ENCODE results near the gene PRPF40B.

PRPF40B gene

DNA sequence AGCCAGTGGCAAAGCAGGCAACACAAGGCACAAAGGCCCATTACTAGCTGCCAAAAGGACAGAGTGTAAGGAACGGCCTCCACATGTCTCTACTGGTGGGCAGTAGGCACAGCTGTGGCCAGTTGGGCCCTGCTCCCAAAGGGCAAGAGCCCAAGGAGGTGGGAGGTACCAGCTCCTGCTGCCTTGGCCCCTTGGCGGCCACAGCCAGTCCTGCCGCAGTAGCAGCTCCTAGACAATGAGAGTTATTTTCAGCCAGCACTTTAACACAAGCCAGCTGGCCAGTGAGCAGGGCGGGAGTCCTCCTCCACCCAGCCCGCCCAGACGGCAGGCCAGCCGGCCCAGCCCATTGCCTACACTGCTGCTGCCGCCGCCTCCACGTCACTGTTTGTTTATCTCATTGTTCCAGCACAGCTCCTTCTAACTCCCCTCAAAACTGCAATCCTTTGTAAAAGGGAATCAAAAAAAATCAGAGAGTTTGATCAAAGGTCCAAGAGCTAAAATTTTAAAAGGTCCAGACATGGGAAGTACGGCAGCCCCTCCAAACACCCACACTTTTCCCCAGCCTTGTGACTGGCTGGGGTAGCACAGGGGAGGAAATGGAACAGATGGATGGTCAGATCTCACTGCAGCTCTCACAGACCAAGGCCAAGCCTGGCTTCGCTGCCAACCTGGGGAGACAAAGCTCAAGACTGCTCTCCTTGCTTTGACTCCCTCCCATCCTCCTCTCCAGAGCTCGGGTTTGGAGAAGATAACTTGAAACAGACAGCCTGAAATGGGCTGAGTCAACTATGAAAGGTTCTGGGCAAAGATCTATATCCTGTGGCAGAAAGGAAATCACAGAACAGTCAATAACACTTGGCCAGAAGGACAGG lies 50.3 kb downstream of the PRPF40B start:
- peaks cover 5% of the 10 kb centered on the region for H3K36me3 ChIP-seq (ENCODE audit: control insufficient read depth, insufficient read depth, low read length)
- H3K4me1 ChIP-seq (ENCODE audit: control insufficient read depth, insufficient read depth, low read length, poor library complexity, severe bottlenecking) = peaks cover 49% of the 10 kb centered on the region
- 26 to 30% methylated on average over 10 to 12 of the region's 13 CpGs for WGBS, 2 experiments (ENCODE audit: insufficient coverage in 2 of 2)
- no peaks in the 10 kb centered on the region for H3K9me3 ChIP-seq (ENCODE audit: control insufficient read depth, low read length)
- H3K27ac ChIP-seq (ENCODE audit: low read depth, low read length, severe bottlenecking) = peak overlapping the region; percentile 95
- no peak overlapping the region for H3K4me3 ChIP-seq (ENCODE audit: extremely low read depth, insufficient read depth, low read length, poor library complexity, severe bottlenecking)

DNA sequence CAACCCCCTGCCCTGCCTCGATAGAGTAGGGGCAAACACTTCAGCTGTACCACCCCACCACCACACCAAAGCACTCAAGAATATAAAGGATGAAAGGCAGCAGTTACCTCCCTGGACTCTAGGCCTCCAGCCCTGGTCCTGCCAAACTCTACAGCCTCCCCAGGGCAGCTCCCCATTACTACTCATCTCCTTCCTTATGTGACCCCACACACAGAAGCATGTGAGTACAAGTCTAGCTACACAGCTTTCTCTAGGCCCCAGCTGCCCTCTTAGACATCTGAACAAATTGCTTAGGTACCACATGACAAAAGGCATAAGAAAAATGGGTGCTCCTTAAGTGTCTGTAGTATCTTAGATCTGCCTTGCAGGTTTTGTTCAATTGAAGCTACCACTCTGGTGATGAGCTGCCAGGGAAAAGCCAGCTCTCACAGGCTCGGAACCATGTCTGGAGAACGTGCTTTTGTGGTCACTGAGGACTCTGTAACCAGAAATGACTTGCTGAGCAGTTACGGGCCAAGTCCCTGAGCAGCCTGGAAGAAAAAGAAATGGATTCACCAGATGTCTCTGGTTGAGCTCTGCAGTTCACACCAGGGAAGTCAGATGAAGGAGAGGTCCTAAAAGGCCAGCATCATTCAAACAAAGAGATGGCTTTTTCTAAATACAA lies 51.1 kb downstream of the PRPF40B start:
- Histone ChIP-seq H3K36me3 (ENCODE audit: control insufficient read depth, insufficient read depth, low read length) (peaks cover 5% of the 10 kb centered on the region), H3K4me3 (ENCODE audit: extremely low read depth, insufficient read depth, low read length, poor library complexity, severe bottlenecking) (no peak overlapping the region), H3K4me1 (ENCODE audit: control insufficient read depth, insufficient read depth, low read length, poor library complexity, severe bottlenecking) (peaks cover 49% of the 10 kb centered on the region), H3K27ac (ENCODE audit: low read depth, low read length, severe bottlenecking) (peak overlapping the region; percentile 95), H3K9me3 (ENCODE audit: control insufficient read depth, low read length) (no peaks in the 10 kb centered on the region)
- 89 to 94% methylated on average over 3 to 4 of the region's 4 CpGs for WGBS, 2 experiments (ENCODE audit: insufficient coverage in 2 of 2)

DNA sequence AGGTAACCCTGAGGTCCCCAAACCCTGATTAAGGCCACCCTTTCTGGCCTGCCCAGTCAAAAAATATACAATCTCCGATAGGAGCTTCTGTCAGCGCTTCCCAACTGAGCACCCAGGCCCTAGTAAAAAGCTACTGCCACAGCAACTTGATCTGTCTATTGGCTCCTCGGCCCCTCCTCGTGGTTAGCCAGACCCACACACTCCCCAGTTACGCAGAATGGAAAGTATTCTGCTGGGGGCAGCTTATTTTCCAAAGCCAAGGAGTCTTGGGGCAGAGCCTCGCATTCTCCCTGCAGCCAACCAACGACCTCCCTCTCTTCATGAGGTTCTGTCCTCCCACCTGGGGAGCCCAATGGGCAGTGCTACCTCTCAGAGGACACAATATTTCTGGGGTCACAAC lies 51.8 kb downstream of the PRPF40B start:
- Histone ChIP-seq H3K36me3 (ENCODE audit: control insufficient read depth, insufficient read depth, low read length) (peaks cover 1% of the 10 kb centered on the region), H3K4me3 (ENCODE audit: extremely low read depth, insufficient read depth, low read length, poor library complexity, severe bottlenecking) (no peak overlapping the region), H3K4me1 (ENCODE audit: control insufficient read depth, insufficient read depth, low read length, poor library complexity, severe bottlenecking) (peaks cover 49% of the 10 kb centered on the region), H3K9me3 (ENCODE audit: control insufficient read depth, low read length) (no peaks in the 10 kb centered on the region), H3K27ac (ENCODE audit: low read depth, low read length, severe bottlenecking) (peak overlapping the region; percentile 95)
- 86 to 89% methylated on average over 7 of the region's 7 CpGs for WGBS, 2 experiments (ENCODE audit: insufficient coverage in 2 of 2)

DNA sequence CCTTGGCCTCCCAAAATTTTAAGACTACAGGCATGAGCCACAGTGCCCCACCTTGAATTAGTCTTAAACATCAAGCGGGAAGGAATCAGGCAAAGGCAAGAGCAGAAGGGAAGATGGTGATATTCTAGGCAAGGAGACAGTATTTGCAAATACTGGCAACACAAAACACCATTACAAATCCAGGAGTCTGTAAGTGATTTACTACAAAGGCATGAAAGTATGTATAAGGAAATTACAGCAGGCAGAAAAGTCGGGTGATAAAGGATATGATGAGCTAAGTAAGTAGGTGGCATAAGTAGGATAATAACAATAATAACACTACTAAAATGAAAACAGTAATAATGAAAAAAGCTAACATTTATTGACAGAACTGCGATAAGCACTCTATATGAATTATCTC lies 55.4 kb downstream of the PRPF40B start:
- no peaks in the 10 kb centered on the region for H3K9me3 ChIP-seq (ENCODE audit: control insufficient read depth, low read length)
- H3K4me3 ChIP-seq (ENCODE audit: extremely low read depth, insufficient read depth, low read length, poor library complexity, severe bottlenecking) = no peak overlapping the region
- no CpG with 5 or more reads among the region's 3 CpGs for WGBS, 2 experiments (ENCODE audit: insufficient coverage in 2 of 2)
- peaks cover 35% of the 10 kb centered on the region for H3K4me1 ChIP-seq (ENCODE audit: control insufficient read depth, insufficient read depth, low read length, poor library complexity, severe bottlenecking)
- H3K27ac ChIP-seq (ENCODE audit: low read depth, low read length, severe bottlenecking) = no peak overlapping the region
- H3K36me3 ChIP-seq (ENCODE audit: control insufficient read depth, insufficient read depth, low read length) = peaks cover 2% of the 10 kb centered on the region

GRCh38 chr12:49680075-49680474 lies 56.7 kb downstream of the PRPF40B start:
- Histone ChIP-seq H3K4me1 (ENCODE audit: control insufficient read depth, insufficient read depth, low read length, poor library complexity, severe bottlenecking) (peaks cover 34% of the 10 kb centered on the region), H3K27ac (ENCODE audit: low read depth, low read length, severe bottlenecking) (no peak overlapping the region), H3K4me3 (ENCODE audit: extremely low read depth, insufficient read depth, low read length, poor library complexity, severe bottlenecking) (no peak overlapping the region), H3K36me3 (ENCODE audit: control insufficient read depth, insufficient read depth, low read length) (peaks cover 2% of the 10 kb centered on the region), H3K9me3 (ENCODE audit: control insufficient read depth, low read length) (no peaks in the 10 kb centered on the region)
- 93 to 94% methylated on average over 1 of the region's 1 CpG for WGBS, 2 experiments (ENCODE audit: insufficient coverage in 2 of 2)

GRCh38 chr12:49683599-49684309 lies 60.4 kb downstream of the PRPF40B start:
- Histone ChIP-seq H3K9me3 (ENCODE audit: control insufficient read depth, low read length) (no peaks in the 10 kb centered on the region), H3K27ac (ENCODE audit: low read depth, low read length, severe bottlenecking) (no peak overlapping the region), H3K4me1 (ENCODE audit: control insufficient read depth, insufficient read depth, low read length, poor library complexity, severe bottlenecking) (peaks cover 24% of the 10 kb centered on the region), H3K36me3 (ENCODE audit: control insufficient read depth, insufficient read depth, low read length) (peaks cover 15% of the 10 kb centered on the region), H3K4me3 (ENCODE audit: extremely low read depth, insufficient read depth, low read length, poor library complexity, severe bottlenecking) (no peak overlapping the region)
- WGBS, 2 experiments (ENCODE audit: insufficient coverage in 2 of 2) = 86 to 90% methylated on average over 2 of the region's 3 CpGs

- 86% methylated on average over 1 to 4 of the region's 5 CpGs for WGBS, 2 experiments (ENCODE audit: insufficient coverage in 2 of 2)
- H3K27ac ChIP-seq (ENCODE audit: low read depth, low read length, severe bottlenecking) = no peak overlapping the region
Measured at GRCh38 chr12:49684310-49684854, 61.0 kb downstream of the PRPF40B start.

DNA sequence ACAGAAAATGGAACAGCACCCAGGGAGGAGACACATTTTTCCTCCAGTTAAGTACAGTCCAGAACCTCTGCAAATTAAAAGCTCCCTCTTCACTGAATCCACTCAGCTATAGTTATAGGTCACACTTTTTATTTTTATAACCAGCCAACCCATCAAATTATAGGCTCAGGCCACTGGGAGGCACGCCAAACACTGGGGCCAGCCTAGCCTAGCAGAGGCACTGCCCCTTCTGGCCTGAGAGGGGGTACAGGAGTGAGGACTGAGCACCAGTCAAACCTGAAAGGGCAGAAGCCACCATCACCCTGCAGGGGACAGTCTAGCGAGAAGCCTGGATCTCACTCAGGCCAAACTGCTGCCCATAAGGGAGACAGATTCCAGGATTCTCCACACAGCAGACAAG lies 64.6 kb downstream of the PRPF40B start:
- no peaks in the 10 kb centered on the region for H3K9me3 ChIP-seq (ENCODE audit: control insufficient read depth, low read length)
- WGBS, 2 experiments (ENCODE audit: insufficient coverage in 2 of 2) = 88 to 100% methylated on average over 1 to 2 of the region's 2 CpGs
- no peak overlapping the region for H3K27ac ChIP-seq (ENCODE audit: low read depth, low read length, severe bottlenecking)
- H3K4me1 ChIP-seq (ENCODE audit: control insufficient read depth, insufficient read depth, low read length, poor library complexity, severe bottlenecking) = peaks cover 18% of the 10 kb centered on the region
- H3K36me3 ChIP-seq (ENCODE audit: control insufficient read depth, insufficient read depth, low read length) = peaks cover 24% of the 10 kb centered on the region
- no peak overlapping the region for H3K4me3 ChIP-seq (ENCODE audit: extremely low read depth, insufficient read depth, low read length, poor library complexity, severe bottlenecking)

More at GRCh38 chr12:49684310-49684854, 61.0 kb downstream of the PRPF40B start:
- H3K4me1 ChIP-seq (ENCODE audit: control insufficient read depth, insufficient read depth, low read length, poor library complexity, severe bottlenecking) = peaks cover 24% of the 10 kb centered on the region
- no peaks in the 10 kb centered on the region for H3K9me3 ChIP-seq (ENCODE audit: control insufficient read depth, low read length)
- peaks cover 17% of the 10 kb centered on the region for H3K36me3 ChIP-seq (ENCODE audit: control insufficient read depth, insufficient read depth, low read length)
- H3K4me3 ChIP-seq (ENCODE audit: extremely low read depth, insufficient read depth, low read length, poor library complexity, severe bottlenecking) = no peak overlapping the region

DNA sequence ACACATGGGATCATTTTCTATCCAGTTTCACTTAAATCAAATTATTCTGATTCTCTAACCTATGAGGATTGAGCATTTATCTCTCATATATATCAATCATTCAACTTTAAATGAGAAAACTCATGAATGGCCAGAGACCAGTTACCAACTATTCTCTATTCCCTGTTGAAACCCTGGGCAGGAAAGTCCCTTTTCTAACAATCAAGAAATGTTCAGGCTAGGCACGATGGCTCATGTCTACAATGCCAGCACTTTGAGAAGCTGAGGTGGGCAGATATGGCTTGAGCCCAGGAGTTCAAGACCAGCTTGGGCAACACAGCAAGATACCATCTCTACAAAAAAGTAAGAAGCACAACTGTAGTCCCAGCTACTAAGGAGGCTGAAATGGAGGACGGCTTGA lies 65.9 kb downstream of the PRPF40B start:
- Histone ChIP-seq H3K9me3 (ENCODE audit: control insufficient read depth, low read length) (no peaks in the 10 kb centered on the region), H3K4me3 (ENCODE audit: extremely low read depth, insufficient read depth, low read length, poor library complexity, severe bottlenecking) (no peak overlapping the region), H3K36me3 (ENCODE audit: control insufficient read depth, insufficient read depth, low read length) (peaks cover 29% of the 10 kb centered on the region), H3K4me1 (ENCODE audit: control insufficient read depth, insufficient read depth, low read length, poor library complexity, severe bottlenecking) (peaks cover 7% of the 10 kb centered on the region), H3K27ac (ENCODE audit: low read depth, low read length, severe bottlenecking) (no peak overlapping the region)
- 100% methylated on average over 2 of the region's 2 CpGs; no CpG with 5 or more reads in 1 of the 2 experiments for WGBS, 2 experiments (ENCODE audit: insufficient coverage in 2 of 2)

DNA sequence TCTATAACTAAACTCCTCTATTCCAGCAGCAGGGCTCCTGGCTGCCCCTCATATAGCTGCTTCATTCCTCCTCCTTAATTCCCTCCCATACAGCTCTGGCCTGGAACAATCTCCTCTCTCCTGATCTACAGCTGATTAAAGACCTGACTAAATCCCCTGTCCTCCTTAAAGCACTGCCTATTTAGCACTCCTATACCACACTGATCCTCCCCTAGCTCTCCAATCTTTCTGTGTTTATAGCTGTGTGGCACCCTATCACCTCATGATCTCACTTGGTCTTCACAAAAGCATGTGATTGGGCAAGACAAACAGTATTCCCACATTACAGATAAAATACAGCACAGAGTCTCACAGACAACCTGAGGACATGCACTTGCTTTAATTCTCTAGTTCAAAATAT lies 66.4 kb downstream of the PRPF40B start:
- no peak overlapping the region for H3K27ac ChIP-seq (ENCODE audit: low read depth, low read length, severe bottlenecking)
- peaks cover 1% of the 10 kb centered on the region for H3K4me1 ChIP-seq (ENCODE audit: control insufficient read depth, insufficient read depth, low read length, poor library complexity, severe bottlenecking)
- no peaks in the 10 kb centered on the region for H3K9me3 ChIP-seq (ENCODE audit: control insufficient read depth, low read length)
- H3K36me3 ChIP-seq (ENCODE audit: control insufficient read depth, insufficient read depth, low read length) = peaks cover 32% of the 10 kb centered on the region
- H3K4me3 ChIP-seq (ENCODE audit: extremely low read depth, insufficient read depth, low read length, poor library complexity, severe bottlenecking) = no peak overlapping the region

All from mesodermal cell (in vitro differentiated cells).